Measurements from ENCODE around the gene MCRIP2. TPM values are rescaled to one million over a fixed set of nuclear protein-coding genes. Genes with fewer than 3 reads are reported as not detected.

MCRIP2 gene
- polyA plus RNA-seq, 1 donor from 2014 or later: 29.1 TPM

DNA sequence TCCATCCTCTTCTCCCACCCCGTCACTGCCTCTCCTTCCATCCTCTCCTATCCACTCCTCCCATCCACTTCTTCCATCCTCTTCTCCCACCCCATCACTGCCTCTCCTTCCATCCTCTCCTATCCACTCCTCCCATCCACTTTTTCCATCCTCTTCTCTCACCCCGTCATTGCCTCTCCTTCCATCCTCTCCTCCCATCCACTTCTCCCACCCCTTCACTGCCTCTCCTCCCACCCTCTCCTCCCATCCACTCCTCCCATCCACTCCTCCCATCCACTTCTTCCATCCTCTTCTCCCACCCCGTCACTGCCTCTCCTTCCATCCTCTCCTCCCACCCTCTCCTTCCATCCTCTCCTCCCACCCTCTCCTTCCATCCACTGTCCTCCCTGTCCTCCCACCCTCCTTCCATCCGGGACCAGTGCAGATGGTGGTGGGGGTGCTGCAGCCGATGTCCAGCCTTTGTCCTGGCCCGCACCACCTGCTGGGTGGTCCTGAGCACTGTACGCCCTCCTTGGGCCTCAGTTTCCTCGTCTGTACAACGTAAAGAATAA lies 9.7 kb upstream of the MCRIP2 start:
- Histone ChIP-seq H3K9me3 (ENCODE audit: low read length) (no peaks in the 10 kb centered on the region), H3K9me2 (ENCODE audit: insufficient read depth, low read length) (no peaks in the 10 kb centered on the region), H3K27ac (ENCODE audit: low read length) (no peak overlapping the region), H3K9ac (ENCODE audit: low read length) (no peak overlapping the region), H3K79me2 (replicated peaks; ENCODE audit: insufficient read depth, low read length) (no peaks in the 10 kb centered on the region), H3K27me3 (ENCODE audit: insufficient read depth, low read depth, low read length) (no peaks in the 10 kb centered on the region), H4K20me1 (ENCODE audit: insufficient read depth) (no peaks in the 10 kb centered on the region), H2AFZ (ENCODE audit: low read depth, low read length) (no peak overlapping the region), H3F3A (ENCODE audit: insufficient read depth, low read length, poor library complexity, severe bottlenecking) (no peaks in the 10 kb centered on the region), H3K36me3 (ENCODE audit: insufficient read depth, low read length) (no peaks in the 10 kb centered on the region), H3K4me2 (ENCODE audit: low read length) (no peak overlapping the region), H3K4me3 (ENCODE audit: low read length) (no peak overlapping the region)
- TF ChIP-seq POLR2AphosphoS5 (IDR thresholded peaks at IDR 0.05) (no peak), EZH2 (IDR thresholded peaks at IDR 0.05; ENCODE audit: borderline replicate concordance, insufficient read depth, low read length, poor library complexity, severe bottlenecking) (no peak), RAD21 (conservative IDR thresholded peaks at IDR 0.05) (no peak), MXI1 (conservative IDR thresholded peaks at IDR 0.05; ENCODE audit: poor library complexity, severe bottlenecking) (no peak), EP300 (conservative IDR thresholded peaks at IDR 0.05; ENCODE audit: poor library complexity, severe bottlenecking) (no peak), TAF1 (IDR thresholded peaks at IDR 0.05; ENCODE audit: low read depth) (no peak), SMC3 (conservative IDR thresholded peaks at IDR 0.05; ENCODE audit: poor library complexity) (no peak)
- TF ChIP-seq, protein P1, sequence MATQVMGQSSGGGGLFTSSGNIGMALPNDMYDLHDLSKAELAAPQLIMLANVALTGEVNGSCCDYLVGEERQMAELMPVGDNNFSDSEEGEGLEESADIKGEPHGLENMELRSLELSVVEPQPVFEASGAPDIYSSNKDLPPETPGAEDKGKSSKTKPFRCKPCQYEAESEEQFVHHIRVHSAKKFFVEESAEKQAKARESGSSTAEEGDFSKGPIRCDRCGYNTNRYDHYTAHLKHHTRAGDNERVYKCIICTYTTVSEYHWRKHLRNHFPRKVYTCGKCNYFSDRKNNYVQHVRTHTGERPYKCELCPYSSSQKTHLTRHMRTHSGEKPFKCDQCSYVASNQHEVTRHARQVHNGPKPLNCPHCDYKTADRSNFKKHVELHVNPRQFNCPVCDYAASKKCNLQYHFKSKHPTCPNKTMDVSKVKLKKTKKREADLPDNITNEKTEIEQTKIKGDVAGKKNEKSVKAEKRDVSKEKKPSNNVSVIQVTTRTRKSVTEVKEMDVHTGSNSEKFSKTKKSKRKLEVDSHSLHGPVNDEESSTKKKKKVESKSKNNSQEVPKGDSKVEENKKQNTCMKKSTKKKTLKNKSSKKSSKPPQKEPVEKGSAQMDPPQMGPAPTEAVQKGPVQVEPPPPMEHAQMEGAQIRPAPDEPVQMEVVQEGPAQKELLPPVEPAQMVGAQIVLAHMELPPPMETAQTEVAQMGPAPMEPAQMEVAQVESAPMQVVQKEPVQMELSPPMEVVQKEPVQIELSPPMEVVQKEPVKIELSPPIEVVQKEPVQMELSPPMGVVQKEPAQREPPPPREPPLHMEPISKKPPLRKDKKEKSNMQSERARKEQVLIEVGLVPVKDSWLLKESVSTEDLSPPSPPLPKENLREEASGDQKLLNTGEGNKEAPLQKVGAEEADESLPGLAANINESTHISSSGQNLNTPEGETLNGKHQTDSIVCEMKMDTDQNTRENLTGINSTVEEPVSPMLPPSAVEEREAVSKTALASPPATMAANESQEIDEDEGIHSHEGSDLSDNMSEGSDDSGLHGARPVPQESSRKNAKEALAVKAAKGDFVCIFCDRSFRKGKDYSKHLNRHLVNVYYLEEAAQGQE (IDR thresholded peaks at IDR 0.05; ENCODE audit: borderline replicate concordance): no peak
- TF ChIP-seq, protein P2, sequence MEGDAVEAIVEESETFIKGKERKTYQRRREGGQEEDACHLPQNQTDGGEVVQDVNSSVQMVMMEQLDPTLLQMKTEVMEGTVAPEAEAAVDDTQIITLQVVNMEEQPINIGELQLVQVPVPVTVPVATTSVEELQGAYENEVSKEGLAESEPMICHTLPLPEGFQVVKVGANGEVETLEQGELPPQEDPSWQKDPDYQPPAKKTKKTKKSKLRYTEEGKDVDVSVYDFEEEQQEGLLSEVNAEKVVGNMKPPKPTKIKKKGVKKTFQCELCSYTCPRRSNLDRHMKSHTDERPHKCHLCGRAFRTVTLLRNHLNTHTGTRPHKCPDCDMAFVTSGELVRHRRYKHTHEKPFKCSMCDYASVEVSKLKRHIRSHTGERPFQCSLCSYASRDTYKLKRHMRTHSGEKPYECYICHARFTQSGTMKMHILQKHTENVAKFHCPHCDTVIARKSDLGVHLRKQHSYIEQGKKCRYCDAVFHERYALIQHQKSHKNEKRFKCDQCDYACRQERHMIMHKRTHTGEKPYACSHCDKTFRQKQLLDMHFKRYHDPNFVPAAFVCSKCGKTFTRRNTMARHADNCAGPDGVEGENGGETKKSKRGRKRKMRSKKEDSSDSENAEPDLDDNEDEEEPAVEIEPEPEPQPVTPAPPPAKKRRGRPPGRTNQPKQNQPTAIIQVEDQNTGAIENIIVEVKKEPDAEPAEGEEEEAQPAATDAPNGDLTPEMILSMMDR (IDR thresholded peaks at IDR 0.05; ENCODE audit: poor library complexity, severe bottlenecking): no peak

DNA sequence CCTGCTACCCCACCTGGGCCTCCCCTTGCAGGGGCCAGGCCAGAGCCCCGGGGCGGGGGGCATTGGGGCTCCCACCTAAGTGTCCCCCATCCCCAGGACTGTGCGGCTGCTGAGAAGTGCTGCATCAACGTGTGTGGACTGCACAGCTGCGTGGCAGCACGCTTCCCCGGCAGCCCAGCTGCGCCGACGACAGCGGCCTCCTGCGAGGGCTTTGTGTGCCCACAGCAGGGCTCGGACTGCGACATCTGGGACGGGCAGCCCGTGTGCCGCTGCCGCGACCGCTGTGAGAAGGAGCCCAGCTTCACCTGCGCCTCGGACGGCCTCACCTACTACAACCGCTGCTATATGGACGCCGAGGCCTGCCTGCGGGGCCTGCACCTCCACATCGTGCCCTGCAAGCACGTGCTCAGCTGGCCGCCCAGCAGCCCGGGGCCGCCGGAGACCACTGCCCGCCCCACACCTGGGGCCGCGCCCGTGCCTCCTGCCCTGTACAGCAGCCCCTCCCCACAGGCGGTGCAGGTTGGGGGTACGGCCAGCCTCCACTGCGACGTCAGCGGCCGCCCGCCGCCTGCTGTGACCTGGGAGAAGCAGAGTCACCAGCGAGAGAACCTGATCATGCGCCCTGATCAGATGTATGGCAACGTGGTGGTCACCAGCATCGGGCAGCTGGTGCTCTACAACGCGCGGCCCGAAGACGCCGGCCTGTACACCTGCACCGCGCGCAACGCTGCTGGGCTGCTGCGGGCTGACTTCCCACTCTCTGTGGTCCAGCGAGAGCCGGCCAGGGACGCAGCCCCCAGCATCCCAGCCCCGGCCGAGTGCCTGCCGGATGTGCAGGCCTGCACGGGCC lies 8.9 kb upstream of the MCRIP2 start:
- H3F3A ChIP-seq (ENCODE audit: insufficient read depth, low read length, poor library complexity, severe bottlenecking): no peaks in the 10 kb centered on the region
- no peak overlapping the region for H3K4me3 ChIP-seq (ENCODE audit: low read length)
- no peak overlapping the region for H3K27ac ChIP-seq (ENCODE audit: low read length)
- H3K9me2 ChIP-seq (ENCODE audit: insufficient read depth, low read length): no peaks in the 10 kb centered on the region
- no peaks in the 10 kb centered on the region for H3K9me3 ChIP-seq (ENCODE audit: low read length)
- H4K20me1 ChIP-seq (ENCODE audit: insufficient read depth): no peaks in the 10 kb centered on the region
- H2AFZ ChIP-seq (ENCODE audit: low read depth, low read length): no peak overlapping the region
- H3K79me2 ChIP-seq (replicated peaks; ENCODE audit: insufficient read depth, low read length): no peaks in the 10 kb centered on the region
- no peak for TF ChIP-seq RAD21 (conservative IDR thresholded peaks at IDR 0.05)
- TF ChIP-seq, protein P2 (IDR thresholded peaks at IDR 0.05; ENCODE audit: poor library complexity, severe bottlenecking): no peak
- TF ChIP-seq, protein P1 (IDR thresholded peaks at IDR 0.05; ENCODE audit: borderline replicate concordance): no peak
- no peak for TF ChIP-seq EP300 (conservative IDR thresholded peaks at IDR 0.05; ENCODE audit: poor library complexity, severe bottlenecking)
- TF ChIP-seq SMC3 (conservative IDR thresholded peaks at IDR 0.05; ENCODE audit: poor library complexity): no peak
- TF ChIP-seq MXI1 (conservative IDR thresholded peaks at IDR 0.05; ENCODE audit: poor library complexity, severe bottlenecking): no peak
- no peak for TF ChIP-seq EZH2 (IDR thresholded peaks at IDR 0.05; ENCODE audit: borderline replicate concordance, insufficient read depth, low read length, poor library complexity, severe bottlenecking)
- TF ChIP-seq POLR2AphosphoS5 (IDR thresholded peaks at IDR 0.05): no peak
- TF ChIP-seq TAF1 (IDR thresholded peaks at IDR 0.05; ENCODE audit: low read depth): no peak
- H3K36me3 ChIP-seq (ENCODE audit: insufficient read depth, low read length): no peaks in the 10 kb centered on the region
- H3K27me3 ChIP-seq (ENCODE audit: insufficient read depth, low read depth, low read length): no peaks in the 10 kb centered on the region
- no peak overlapping the region for H3K4me2 ChIP-seq (ENCODE audit: low read length)
- H3K9ac ChIP-seq (ENCODE audit: low read length): no peak overlapping the region

Data from neural cell (in vitro differentiated cells).